ENCODE measurements around the gene SCFD1. TPM values are rescaled to one million over a fixed set of nuclear protein-coding genes. Genes with fewer than 3 reads are reported as not detected.
"Not testable (repeated sequence)": the region's sequence is repeated elsewhere in the genome, so short reads cannot be mapped to it uniquely, and the experiment has no call there.

Gene SCFD1
- total RNA-seq, 1 donor from 2014 or later = 41.0 TPM

DNA sequence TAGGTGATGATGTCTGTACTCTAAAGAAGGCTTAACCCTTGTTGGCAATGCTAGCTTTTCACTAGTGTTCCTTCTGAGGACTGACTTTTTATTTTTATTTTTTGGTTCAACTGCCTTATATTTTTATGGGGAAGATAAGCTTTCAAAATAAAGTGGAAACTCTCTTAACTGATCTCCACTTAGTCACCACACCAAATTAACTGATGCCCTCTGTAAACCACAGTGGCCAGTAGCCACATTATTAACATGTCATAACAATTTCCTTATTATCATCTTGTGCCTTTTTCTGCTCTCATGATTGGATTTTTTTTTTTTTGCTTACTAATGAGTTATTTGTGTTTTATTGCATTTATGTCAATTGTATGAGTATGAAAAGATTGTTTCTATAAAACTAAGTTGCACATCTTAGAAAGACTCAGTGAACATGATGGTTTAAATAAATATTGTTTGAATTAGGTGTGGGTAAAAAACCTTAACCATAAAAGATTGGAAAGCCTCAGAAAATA, 56.9 kb downstream of the SCFD1 start:
- no peak for DNase-seq (ENCODE audit: low spot score in 2 of 2)
- Histone ChIP-seq H3K36me3 (peaks cover 3 to 32% of the 10 kb centered on the region in 2 donors), H3K27me3 (no peaks in the 10 kb centered on the region), H3K27ac (no peak overlapping the region), H3K9me3 (no peaks in the 10 kb centered on the region), H3K4me1 (no peaks in the 10 kb centered on the region), H3K4me3 (no peak overlapping the region)
- TF ChIP-seq, protein P1, sequence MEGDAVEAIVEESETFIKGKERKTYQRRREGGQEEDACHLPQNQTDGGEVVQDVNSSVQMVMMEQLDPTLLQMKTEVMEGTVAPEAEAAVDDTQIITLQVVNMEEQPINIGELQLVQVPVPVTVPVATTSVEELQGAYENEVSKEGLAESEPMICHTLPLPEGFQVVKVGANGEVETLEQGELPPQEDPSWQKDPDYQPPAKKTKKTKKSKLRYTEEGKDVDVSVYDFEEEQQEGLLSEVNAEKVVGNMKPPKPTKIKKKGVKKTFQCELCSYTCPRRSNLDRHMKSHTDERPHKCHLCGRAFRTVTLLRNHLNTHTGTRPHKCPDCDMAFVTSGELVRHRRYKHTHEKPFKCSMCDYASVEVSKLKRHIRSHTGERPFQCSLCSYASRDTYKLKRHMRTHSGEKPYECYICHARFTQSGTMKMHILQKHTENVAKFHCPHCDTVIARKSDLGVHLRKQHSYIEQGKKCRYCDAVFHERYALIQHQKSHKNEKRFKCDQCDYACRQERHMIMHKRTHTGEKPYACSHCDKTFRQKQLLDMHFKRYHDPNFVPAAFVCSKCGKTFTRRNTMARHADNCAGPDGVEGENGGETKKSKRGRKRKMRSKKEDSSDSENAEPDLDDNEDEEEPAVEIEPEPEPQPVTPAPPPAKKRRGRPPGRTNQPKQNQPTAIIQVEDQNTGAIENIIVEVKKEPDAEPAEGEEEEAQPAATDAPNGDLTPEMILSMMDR (IDR thresholded peaks at IDR 0.05) = no peak
- intact Hi-C loops (cut with DNase I) = no loop called here

DNA sequence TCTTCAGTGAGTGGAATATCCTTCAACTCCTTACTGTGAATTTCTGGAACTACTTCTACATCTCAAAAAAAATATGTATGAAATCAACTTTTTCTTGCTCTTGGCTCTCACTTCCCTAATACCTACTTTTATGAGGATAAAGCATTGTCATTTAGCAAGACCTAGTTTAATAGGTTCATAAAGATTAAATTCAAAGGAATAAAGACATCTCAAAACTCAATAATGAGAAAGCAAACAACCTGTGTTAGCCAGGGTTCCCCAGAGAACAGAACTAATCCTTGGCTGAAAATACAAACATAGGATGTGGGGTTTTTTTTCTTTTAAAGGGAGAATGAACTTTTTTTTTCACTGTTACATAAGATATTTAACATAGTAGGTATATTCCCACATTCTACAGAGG, 57.9 kb downstream of the SCFD1 start:
- Histone ChIP-seq H3K36me3 (peaks cover 3 to 26% of the 10 kb centered on the region in 2 donors), H3K27me3 (no peaks in the 10 kb centered on the region), H3K27ac (no peak overlapping the region), H3K9me3 (no peaks in the 10 kb centered on the region), H3K4me3 (no peak overlapping the region), H3K4me1 (no peaks in the 10 kb centered on the region)
- intact Hi-C loops (cut with DNase I) = no loop called here
- no peak for DNase-seq (ENCODE audit: low spot score in 2 of 2)
- TF ChIP-seq, protein P1 (IDR thresholded peaks at IDR 0.05) = no peak

DNA sequence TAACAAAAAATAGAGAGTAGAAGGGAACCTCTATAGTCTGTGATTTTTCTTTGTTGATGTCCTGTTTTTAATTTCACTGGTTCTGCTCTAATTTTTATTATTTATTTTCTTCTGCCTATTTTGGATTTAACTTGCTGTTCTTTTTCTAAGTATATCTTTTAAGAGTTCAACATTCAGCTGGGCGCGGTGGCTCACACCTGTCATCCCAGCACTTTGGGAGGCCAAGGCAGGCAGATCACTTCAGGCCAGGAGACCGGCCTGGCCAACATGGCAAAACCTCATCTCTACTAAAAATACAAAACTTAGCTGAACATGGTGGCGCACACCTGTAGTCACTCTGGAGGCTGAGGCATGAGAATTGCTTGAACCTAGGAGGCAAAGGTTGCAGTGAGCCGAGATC, 58.7 kb downstream of the SCFD1 start:
- H3K4me1 ChIP-seq; H3K9me3 ChIP-seq; H3K4me3 ChIP-seq; intact Hi-C loops (cut with DNase I); DNase-seq (ENCODE audit: low spot score in 2 of 2); H3K27ac ChIP-seq; H3K27me3 ChIP-seq: not testable (repeated sequence)
- peaks cover 3 to 20% of the 10 kb centered on the region in 2 donors for H3K36me3 ChIP-seq

- no peaks in the 10 kb centered on the region for H3K27me3 ChIP-seq
- H3K4me3 ChIP-seq = no peak overlapping the region
- intact Hi-C loops (cut with DNase I) = no loop called here
- no peaks in the 10 kb centered on the region for H3K9me3 ChIP-seq
- H3K4me1 ChIP-seq = no peaks in the 10 kb centered on the region
- TF ChIP-seq, protein P1 (IDR thresholded peaks at IDR 0.05) = peak in 1 of 3 experiments; percentile 11
- DNase-seq (ENCODE audit: low spot score in 2 of 2) = no peak
- H3K36me3 ChIP-seq = peaks cover 3 to 13% of the 10 kb centered on the region in 2 donors
- no peak overlapping the region for H3K27ac ChIP-seq
Observed at GRCh38 chr14:30681752-30682355, 59.7 kb downstream of the SCFD1 start.

DNA sequence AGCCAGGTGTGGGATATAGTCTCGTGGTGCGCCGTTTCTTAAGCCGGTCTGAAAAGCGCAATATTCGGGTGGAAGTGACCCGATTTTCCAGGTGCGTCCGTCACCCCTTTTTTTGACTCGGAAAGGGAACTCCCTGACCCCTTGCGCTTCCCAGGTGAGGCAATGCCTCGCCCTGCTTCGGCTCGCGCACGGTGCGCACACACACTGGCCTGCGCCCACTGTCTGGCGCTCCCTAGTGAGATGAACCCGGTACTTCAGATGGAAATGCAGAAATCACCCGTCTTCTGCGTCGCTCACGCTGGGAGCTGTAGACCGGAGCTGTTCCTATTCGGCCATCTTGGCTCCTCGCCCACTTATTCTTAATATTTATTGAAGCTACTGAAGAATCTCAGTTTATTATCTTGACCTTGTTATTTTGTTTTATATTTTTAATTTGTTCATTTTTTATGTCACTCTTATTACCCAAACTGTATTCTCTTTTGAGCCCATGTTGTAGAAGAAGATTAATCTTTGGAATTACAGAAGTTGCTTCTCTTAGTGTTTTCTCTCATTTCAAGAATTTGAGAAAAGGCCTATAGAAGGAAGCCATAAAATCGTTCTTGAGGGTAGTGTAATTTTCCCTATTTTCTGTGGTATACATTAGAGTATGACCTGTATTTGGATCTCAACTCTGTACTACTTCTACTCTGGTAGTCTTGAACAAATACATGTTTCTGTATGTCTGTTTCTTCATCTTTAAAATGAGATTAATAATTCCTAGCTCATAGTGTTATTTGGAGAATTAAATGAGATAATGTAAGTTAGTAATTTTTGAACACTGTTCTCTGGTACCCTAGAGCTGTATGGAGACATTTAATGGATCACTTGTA, 68.6 kb downstream of the SCFD1 start:
- H3K9me3 ChIP-seq; H3K27ac ChIP-seq; H3K27me3 ChIP-seq; DNase-seq (ENCODE audit: low spot score in 2 of 2); intact Hi-C loops (cut with DNase I); H3K4me1 ChIP-seq: not testable (repeated sequence)
- peak overlapping the region in 1 of 2 donors; percentile 33 for H3K4me3 ChIP-seq
- H3K36me3 ChIP-seq = peaks cover 0 to 12% of the 10 kb centered on the region in 2 donors

GRCh38 chr14:30691751-30692398, 69.8 kb downstream of the SCFD1 start:
- intact Hi-C loops (cut with DNase I) = no loop called here
- H3K27me3 ChIP-seq = no peaks in the 10 kb centered on the region
- H3K36me3 ChIP-seq = peaks cover 0 to 15% of the 10 kb centered on the region in 2 donors
- no peaks in the 10 kb centered on the region for H3K9me3 ChIP-seq
- H3K4me3 ChIP-seq = no peak overlapping the region
- TF ChIP-seq, protein P1 (IDR thresholded peaks at IDR 0.05) = no peak
- no peak overlapping the region for H3K27ac ChIP-seq
- no peaks in the 10 kb centered on the region for H3K4me1 ChIP-seq
- no peak for DNase-seq (ENCODE audit: low spot score in 2 of 2)

Data from ascending aorta (tissue), 2 donors.